T-cell (primary cell): Measurements from ENCODE around the gene RBM23. TPM values are rescaled to one million over a fixed set of nuclear protein-coding genes. Genes with fewer than 3 reads are reported as not detected.
A peak's percentile ranks its signal among the peaks of the same experiment; 100 is the strongest.

Experiments
- ATAC-seq, 4 experiments: fragments of 200-7000 bp in 3 of 4; fragments of 150-1000 bp in 1 of 4; cut with Tn5 transposase; replicated peaks in 1 of 4; 1 replicate in 3 of 4; 2 replicates in 1 of 4; pipeline ENCODE4 v1.10.0; 2021; ENCODE audit warnings: moderate library complexity in 3 of 4, mild to moderate bottlenecking in 2 of 4, moderate number of reproducible peaks in 1 of 4
- CTCF ChIA-PET, 2 donors: fragments of 300-600 bp; sonication (Branson Sonifier 250); formaldehyde crosslinking; loops; one replicate each; lab custom pipeline; 2022; ENCODE audit warnings: antibody characterized with exemption in 2 of 2; lab: Charles Lee
- POLR2A ChIA-PET, 2 donors: fragments of 300-600 bp; sonication (Branson Sonifier 250); formaldehyde crosslinking; loops; one replicate each; lab custom pipeline; 2022; ENCODE audit warnings: antibody characterized with exemption in 2 of 2; lab: Charles Lee
- DNase-seq, 35 experiments: peaks; one replicate each; pipeline versions ENCODE4 v3.0.0 to v3.0.0-alpha.2; 2013 to 2023
- H3K27ac ChIP-seq: one replicate; pipeline ENCODE4 v1.5.1; 2013; ENCODE audit warnings: low read length
- H3K27me3 ChIP-seq, 2 experiments: replicated peaks in 1 of 2; 1 replicate in 1 of 2; 2 replicates in 1 of 2; pipeline versions ENCODE4 v1.6.1 to v1.7.0; 2013; ENCODE audit warnings: low read length in 1 of 2, mixed read lengths in 1 of 2; ENCODE audit not compliant: control insufficient read depth in 2 of 2, insufficient read depth in 2 of 2; ENCODE audit errors: extremely low read depth in 1 of 2
- H3K36me3 ChIP-seq, 2 donors: 1 replicate in 1 of 2; 2 replicates in 1 of 2; pipeline versions ENCODE4 v1.6.1 to v1.7.0; 2013; ENCODE audit warnings: low read length in 1 of 2; ENCODE audit not compliant: control insufficient read depth in 2 of 2, insufficient read depth in 1 of 2; ENCODE audit errors: extremely low read depth in 1 of 2
- H3K4me1 ChIP-seq, 2 experiments: 1 replicate in 1 of 2; 2 replicates in 1 of 2; pipeline versions ENCODE4 v1.6.1 to v1.7.0; 2013; ENCODE audit warnings: low read length in 2 of 2, mixed read lengths in 1 of 2; ENCODE audit not compliant: insufficient read depth in 2 of 2, control insufficient read depth in 1 of 2; ENCODE audit errors: extremely low read depth in 1 of 2
- H3K4me3 ChIP-seq, 2 donors: 1 replicate in 1 of 2; 2 replicates in 1 of 2; pipeline versions ENCODE4 v1.5.1 to v1.7.0; 2013; ENCODE audit warnings: mild to moderate bottlenecking in 2 of 2, low read length in 1 of 2, moderate library complexity in 1 of 2; ENCODE audit not compliant: control insufficient read depth in 1 of 2; ENCODE audit errors: extremely low read depth in 1 of 2
- H3K9me3 ChIP-seq: 2 replicates; pipeline ENCODE4 v1.7.0; 2013
- H3K27ac Mint-ChIP-seq, 2 donors: one replicate each; pipeline ENCODE4 v1.8.0; 2020 to 2021; ENCODE audit warnings: mild to moderate bottlenecking in 2 of 2, mixed read lengths in 2 of 2
- H3K27me3 Mint-ChIP-seq, 2 donors: one replicate each; pipeline ENCODE4 v1.8.0; 2021 to 2022; ENCODE audit warnings: mixed read lengths in 2 of 2
- H3K36me3 Mint-ChIP-seq: one replicate; pipeline ENCODE4 v1.8.0; 2021; ENCODE audit warnings: mixed read lengths
- H3K4me1 Mint-ChIP-seq, 3 donors: one replicate each; pipeline ENCODE4 v1.8.0; 2020 to 2022; ENCODE audit warnings: mixed read lengths in 3 of 3, mild to moderate bottlenecking in 1 of 3
- H3K4me3 Mint-ChIP-seq, 3 donors: one replicate each; pipeline ENCODE4 v1.8.0; 2020 to 2022; ENCODE audit warnings: mild to moderate bottlenecking in 3 of 3, mixed read lengths in 3 of 3, moderate library complexity in 3 of 3
- H3K9me3 Mint-ChIP-seq, 3 donors: one replicate each; pipeline ENCODE4 v1.8.0; 2020 to 2022; ENCODE audit warnings: mixed read lengths in 3 of 3
- WGBS: methylation state at CpG from one replicate; pipeline ENCODE4 v1.1.5; 2013; ENCODE audit warnings: missing lambda C conversion rate; ENCODE audit not compliant: insufficient coverage; 5-methylcytosine and 5-hydroxymethylcytosine counted together
- total RNA-seq, 35 experiments: library from RNA in 6 of 35; stranded (reverse) in 6 of 35; fragments of 120-200 nt in 1 of 35; gene quantifications; one replicate each; pipeline versions ENCODE4 v1.2.1 to v1.2.4 and lab custom pipeline; 2013 to 2026

Gene RBM23
- total RNA-seq, 5 donors from 2014 or later (not counting 1 experiment from before 2014, with no cell fraction given): 88.7 to 102 (median 94.7) TPM

DNA sequence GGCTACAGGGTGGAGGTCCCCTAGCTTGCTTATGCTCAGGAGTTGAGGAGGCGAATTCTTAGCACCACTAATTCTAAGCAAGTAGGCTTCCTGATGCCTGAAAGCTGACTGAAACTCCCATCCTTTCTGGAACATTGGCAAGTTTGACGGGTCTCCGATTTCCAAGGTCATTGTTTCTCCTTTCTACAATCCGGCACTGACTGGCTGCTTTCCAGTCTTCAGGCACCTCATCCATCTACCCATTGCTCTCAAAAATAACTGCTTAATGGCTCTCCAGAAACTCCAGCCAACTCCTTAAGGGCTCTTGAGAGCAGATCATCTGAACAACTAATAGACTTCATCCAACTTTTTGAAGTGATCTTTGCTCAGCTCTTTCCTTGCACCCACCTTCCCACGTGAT is 22.6 kb downstream of the RBM23 start:
- CTCF ChIA-PET: interaction anchor here (0.8 to 2.0 kb wide), 5 partner anchors 10 to 1419 kb away, joined by 3 to 7 read pairs (median 4); partner anchors contain the start of gene LRP10 (in 1 of the 2)
- no peak overlapping the region for H3K27ac ChIP-seq
- peak overlapping the region; percentile 11 to 45 for H3K27ac Mint-ChIP-seq
- no peak overlapping the region for H3K4me3 Mint-ChIP-seq
- peaks cover 8 to 12% (median 11%) of the 10 kb centered on the region in 3 donors for H3K4me1 Mint-ChIP-seq
- no peaks in the 10 kb centered on the region for H3K9me3 Mint-ChIP-seq
- H3K36me3 Mint-ChIP-seq: peaks cover 18% of the 10 kb centered on the region
- no peaks in the 10 kb centered on the region for H3K27me3 ChIP-seq
- peaks cover 2 to 10% of the 10 kb centered on the region in 2 experiments for H3K4me1 ChIP-seq
- H3K4me3 ChIP-seq: no peak overlapping the region
- POLR2A ChIA-PET: interaction anchor here (0.6 to 0.9 kb wide), 3 partner anchors 14 to 38 kb away, joined by 3 read pairs; no protein-coding TSS in a partner anchor
- 100% methylated on average over 4 of the region's 5 CpGs for WGBS
- peaks cover 6 to 11% of the 10 kb centered on the region in 2 donors for H3K36me3 ChIP-seq
- no peak for DNase-seq
- no peaks in the 10 kb centered on the region for H3K9me3 ChIP-seq
- no peaks in the 10 kb centered on the region for H3K27me3 Mint-ChIP-seq
- ATAC-seq: no peak

DNA sequence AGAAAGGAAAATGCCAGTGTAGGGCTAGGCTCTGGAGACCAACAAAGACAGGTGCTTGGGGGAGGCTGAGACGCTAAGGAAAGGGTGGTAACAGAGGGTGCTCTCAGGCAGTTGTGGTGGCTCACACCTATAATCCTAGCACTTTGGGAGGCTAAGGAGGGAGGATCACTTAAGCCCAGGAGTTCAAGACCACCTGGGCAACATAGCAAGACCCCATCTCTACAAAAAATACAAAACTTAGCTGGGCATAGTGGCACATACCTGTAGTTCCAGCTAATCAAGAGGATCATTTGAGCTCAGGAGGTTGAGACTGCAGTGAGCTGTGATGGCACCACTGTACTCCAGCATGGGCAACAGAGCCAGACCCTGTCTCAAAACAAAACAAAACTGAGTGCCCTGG is 23.5 kb downstream of the RBM23 start:
- Histone ChIP-seq H3K4me1 (peaks cover 0 to 5% of the 10 kb centered on the region in 2 experiments), H3K36me3 (peaks cover 2 to 3% of the 10 kb centered on the region in 2 donors), H3K9me3 (no peaks in the 10 kb centered on the region), H3K27ac (no peak overlapping the region), H3K27me3 (no peaks in the 10 kb centered on the region), H3K4me3 (no peak overlapping the region)
- peaks cover 2 to 11% (median 6%) of the 10 kb centered on the region in 3 donors for H3K4me1 Mint-ChIP-seq
- no peak overlapping the region for H3K4me3 Mint-ChIP-seq
- ATAC-seq (no peak), DNase-seq (no peak)
- H3K27me3 Mint-ChIP-seq: no peaks in the 10 kb centered on the region
- H3K9me3 Mint-ChIP-seq: no peaks in the 10 kb centered on the region
- ChIA-PET CTCF (interaction anchor here in 1 of 2 donors (1.0 to 1.8 kb wide), 2 partner anchors 24 to 325 kb away, joined by 4 to 7 read pairs; partner anchors contain the start of gene LRP10), POLR2A (no interaction called here)
- no peak overlapping the region for H3K27ac Mint-ChIP-seq
- H3K36me3 Mint-ChIP-seq: peaks cover 14% of the 10 kb centered on the region
- WGBS: no CpG with 5 or more reads among the region's 1 CpG

DNA sequence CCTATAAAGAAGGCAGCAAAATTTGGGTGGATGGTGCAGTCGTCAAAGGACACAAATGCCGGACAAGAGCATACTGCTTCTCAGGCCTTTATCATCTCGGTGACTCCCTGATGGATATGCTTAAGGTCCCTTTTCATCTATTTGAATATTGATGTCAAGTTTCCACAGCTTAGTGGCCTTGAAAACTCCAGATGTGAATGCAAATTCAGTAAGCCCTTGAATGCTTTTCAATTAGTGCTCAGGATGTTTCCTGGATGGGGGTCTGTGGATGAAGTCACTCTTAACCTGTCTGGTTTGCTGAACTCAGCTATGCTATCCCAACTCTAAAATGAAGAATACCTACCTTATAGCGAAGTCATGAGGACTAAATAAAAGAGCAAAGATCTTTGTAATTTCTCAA is 25.2 kb downstream of the RBM23 start:
- ChIA-PET POLR2A (no interaction called here), CTCF (interaction anchor here (0.5 to 0.7 kb wide), 2 partner anchors 177 to 188 kb away, joined by 3 read pairs; no protein-coding TSS in a partner anchor)
- WGBS: 80% methylated on average over 1 of the region's 4 CpGs
- Histone ChIP-seq H3K27me3 (no peaks in the 10 kb centered on the region), H3K27ac (no peak overlapping the region), H3K4me1 (peaks cover 7 to 15% of the 10 kb centered on the region in 2 experiments), H3K4me3 (no peak overlapping the region), H3K9me3 (no peaks in the 10 kb centered on the region), H3K36me3 (peaks cover 0 to 3% of the 10 kb centered on the region in 2 donors)
- Mint-ChIP-seq H3K4me1 (peaks cover 9 to 19% (median 14%) of the 10 kb centered on the region in 3 donors), H3K27ac (no peak overlapping the region), H3K27me3 (no peaks in the 10 kb centered on the region), H3K9me3 (no peaks in the 10 kb centered on the region), H3K36me3 (peaks cover 11% of the 10 kb centered on the region), H3K4me3 (no peak overlapping the region)
- ATAC-seq (no peak), DNase-seq (no peak)

DNA sequence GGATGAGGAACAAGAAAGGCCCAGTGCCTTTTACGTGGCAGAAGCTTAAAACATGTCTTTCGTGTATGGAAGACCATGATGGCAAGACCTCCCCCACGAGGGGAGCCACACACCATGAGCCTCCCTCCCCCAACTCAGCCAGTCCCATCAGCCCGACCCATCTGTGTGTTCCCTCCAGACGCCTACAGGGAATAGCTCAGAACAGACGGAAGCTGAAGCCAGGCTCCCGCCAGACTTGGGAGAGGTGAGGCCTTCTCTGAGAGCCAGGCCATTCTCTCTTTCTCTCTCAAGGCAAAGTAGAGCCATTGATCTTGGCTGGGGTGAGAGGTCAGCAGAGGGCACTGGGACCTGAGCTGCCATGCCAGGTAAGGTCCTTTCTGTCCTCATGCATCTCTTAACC is 26.5 kb downstream of the RBM23 start:
- H3K4me3 Mint-ChIP-seq: no peak overlapping the region
- no peak for DNase-seq
- Histone ChIP-seq H3K4me3 (no peak overlapping the region), H3K4me1 (peaks cover 17 to 27% of the 10 kb centered on the region in 2 experiments), H3K27ac (no peak overlapping the region), H3K9me3 (no peaks in the 10 kb centered on the region), H3K36me3 (peaks cover 0 to 3% of the 10 kb centered on the region in 2 donors), H3K27me3 (no peaks in the 10 kb centered on the region)
- WGBS: 100% methylated on average over 2 of the region's 7 CpGs
- POLR2A ChIA-PET: no interaction called here
- ATAC-seq: no peak
- peaks cover 20 to 29% (median 25%) of the 10 kb centered on the region in 3 donors for H3K4me1 Mint-ChIP-seq
- no peaks in the 10 kb centered on the region for H3K27me3 Mint-ChIP-seq
- H3K36me3 Mint-ChIP-seq: peaks cover 11% of the 10 kb centered on the region
- H3K27ac Mint-ChIP-seq: no peak overlapping the region
- CTCF ChIA-PET: interaction anchor here in 1 of 2 donors (0.9 kb wide), 1 partner anchor 21 kb away, joined by 3 read pairs; the partner anchor contains the start of gene LRP10
- H3K9me3 Mint-ChIP-seq: no peaks in the 10 kb centered on the region

DNA sequence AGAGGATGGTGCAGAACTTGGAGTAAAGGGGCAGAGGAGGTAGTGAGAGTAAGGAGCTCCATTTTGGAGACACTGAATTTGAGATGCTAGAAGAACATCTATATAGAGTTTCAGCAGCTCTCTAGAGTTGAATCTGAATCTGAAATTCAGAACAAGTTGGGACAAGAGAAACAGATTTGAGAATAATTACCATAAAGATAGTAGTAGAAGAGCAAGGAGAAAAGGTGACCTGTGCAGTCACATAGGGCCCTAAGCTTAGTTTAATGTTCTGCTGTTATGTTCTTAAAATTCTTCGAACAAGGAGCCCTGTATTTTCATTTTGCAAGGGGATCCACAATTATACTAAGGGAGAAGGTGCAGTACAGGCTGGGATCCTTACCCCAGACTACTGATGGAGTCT is 28.5 kb downstream of the RBM23 start:
- Histone ChIP-seq H3K4me3 (no peak overlapping the region), H3K27ac (no peak overlapping the region), H3K4me1 (peaks cover 22 to 45% of the 10 kb centered on the region in 2 experiments), H3K27me3 (no peaks in the 10 kb centered on the region), H3K36me3 (peaks cover 0 to under 1% of the 10 kb centered on the region in 2 donors), H3K9me3 (no peaks in the 10 kb centered on the region)
- Mint-ChIP-seq H3K4me3 (no peak overlapping the region), H3K27me3 (no peaks in the 10 kb centered on the region), H3K9me3 (no peaks in the 10 kb centered on the region), H3K27ac (peak overlapping the region; percentile 0 to 52), H3K4me1 (peaks cover 35 to 44% (median 38%) of the 10 kb centered on the region in 3 donors), H3K36me3 (peaks cover 11% of the 10 kb centered on the region)
- POLR2A ChIA-PET: no interaction called here
- CTCF ChIA-PET: interaction anchor here (0.6 to 1.9 kb wide), 6 partner anchors 9 to 404 kb away, joined by 3 to 5 read pairs (median 3); partner anchors contain the start of gene LRP10 (in 1 of the 2)
- no CpG with 5 or more reads among the region's 1 CpG for WGBS
- DNase-seq (no peak), ATAC-seq (no peak)

DNA sequence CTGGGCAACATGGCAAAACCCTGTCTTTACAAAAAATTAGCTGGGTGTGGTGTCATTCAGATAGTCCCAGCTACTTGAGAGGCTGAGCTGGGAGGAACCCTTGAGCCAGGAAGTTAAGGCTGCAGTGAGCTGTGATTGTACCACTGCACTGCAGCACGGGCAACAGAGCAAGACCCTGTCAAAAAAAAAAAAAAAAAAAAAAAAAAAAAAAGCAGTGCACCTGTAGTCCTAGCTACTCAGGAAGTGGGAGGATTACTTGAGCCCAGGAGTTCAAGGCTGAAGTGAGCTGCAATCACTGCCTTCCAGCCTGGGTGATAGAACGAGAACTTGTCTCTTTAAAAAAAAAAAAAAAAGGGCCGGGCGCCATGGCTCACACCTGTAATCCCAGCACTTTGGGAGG is 30.3 kb downstream of the RBM23 start:
- H3K9me3 Mint-ChIP-seq: no peaks in the 10 kb centered on the region
- DNase-seq (peak in 4 of 35 experiments; percentile 11 to 46 (median 14)), ATAC-seq (peak in 1 of 4 experiments; percentile 8)
- 20% methylated on average over 1 of the region's 4 CpGs for WGBS
- peaks cover 49 to 57% (median 51%) of the 10 kb centered on the region in 3 donors for H3K4me1 Mint-ChIP-seq
- H3K27ac Mint-ChIP-seq: peak overlapping the region; percentile 94 to 96
- CTCF ChIA-PET: interaction anchor here (0.6 to 2.2 kb wide), 12 partner anchors 9 to 1118 kb away, joined by 4 to 35 read pairs (median 5); partner anchors contain the start of gene LRP10 (in 1 of the 2)
- Histone ChIP-seq H3K4me1 (peaks cover 22 to 47% of the 10 kb centered on the region in 2 experiments), H3K9me3 (no peaks in the 10 kb centered on the region), H3K27ac (peak overlapping the region; percentile 67), H3K36me3 (no peaks in the 10 kb centered on the region), H3K27me3 (no peaks in the 10 kb centered on the region), H3K4me3 (peak overlapping the region in 1 of 2 donors; percentile 32)
- POLR2A ChIA-PET: interaction anchor here (0.5 to 1.5 kb wide), 8 partner anchors 12 to 1757 kb away, joined by 3 to 12 read pairs (median 6); partner anchors contain the start of genes DAD1 (in 1 of the 2) and RBM23 (in 1 of the 2)
- no peaks in the 10 kb centered on the region for H3K27me3 Mint-ChIP-seq
- peaks cover 5% of the 10 kb centered on the region for H3K36me3 Mint-ChIP-seq
- peak overlapping the region; percentile 87 to 90 (median 88) for H3K4me3 Mint-ChIP-seq
